ENCODE measurements around the gene DISC1.
"Not testable (repeated sequence)": the region's sequence is repeated elsewhere in the genome, so short reads cannot be mapped to it uniquely, and the experiment has no call there.

Gene DISC1

DNA sequence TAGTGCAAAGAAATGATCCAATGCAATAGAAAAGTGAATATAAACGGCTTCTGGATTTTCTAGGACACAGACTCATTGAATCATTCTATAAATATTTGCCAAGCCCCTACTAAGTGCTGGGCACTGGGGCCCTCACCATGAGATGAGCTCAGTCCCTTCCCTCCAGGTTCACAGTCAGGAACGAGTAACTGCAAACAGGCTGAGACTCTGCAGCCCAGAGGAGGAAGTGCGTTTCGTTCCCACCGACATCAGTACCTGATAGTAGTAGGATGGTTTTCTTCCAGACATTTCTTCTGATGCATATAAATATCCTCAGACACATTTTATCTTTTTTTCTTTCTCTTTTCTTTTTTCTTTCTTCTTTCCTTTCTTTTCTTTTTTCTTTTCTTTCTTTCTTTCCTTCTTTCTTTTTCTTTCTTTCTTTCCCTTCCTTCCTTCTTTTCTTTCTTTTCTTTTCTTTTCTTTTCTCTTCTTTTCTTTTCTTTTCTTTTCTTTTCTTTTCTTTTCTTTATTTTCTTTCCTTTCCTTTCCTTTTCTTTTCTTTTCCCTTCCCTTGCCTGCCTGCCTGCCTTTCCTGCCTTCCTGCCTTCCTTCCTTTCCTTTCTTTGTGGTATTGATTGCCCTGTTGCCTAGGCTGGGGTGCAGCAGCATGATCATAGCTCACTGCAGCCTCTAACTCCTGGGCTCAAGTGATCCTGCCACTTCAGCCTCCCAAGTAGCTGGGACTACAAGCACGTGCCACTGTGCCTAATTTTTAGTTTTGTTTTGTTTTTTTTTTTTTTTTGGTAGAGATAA lies 135.4 kb downstream of the DISC1 start:
- DNase-seq (ENCODE audit: extremely low read depth in 1 of 2, low read depth in 1 of 2), result no peak

DNA sequence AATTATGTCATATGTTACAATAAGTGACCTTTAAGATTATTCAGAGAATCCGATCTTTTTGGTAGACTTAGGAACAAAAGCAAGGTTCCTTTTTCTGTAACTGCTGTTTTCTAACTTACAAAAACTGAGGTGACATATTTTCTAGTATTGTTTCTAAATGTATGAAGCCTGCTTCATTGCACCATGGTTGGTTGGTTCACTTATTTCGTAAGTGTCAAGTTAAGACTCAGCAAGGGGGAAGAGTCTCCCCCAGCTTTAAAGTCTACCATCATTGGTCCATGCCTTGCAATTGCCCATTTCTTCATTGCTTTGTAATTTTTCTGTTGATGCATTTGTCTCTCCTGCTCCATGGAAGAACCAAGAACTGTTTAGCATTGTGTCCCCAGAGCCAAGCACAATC lies 136.9 kb downstream of the DISC1 start:
- no peak for DNase-seq (ENCODE audit: extremely low read depth in 1 of 2, low read depth in 1 of 2)

DNA sequence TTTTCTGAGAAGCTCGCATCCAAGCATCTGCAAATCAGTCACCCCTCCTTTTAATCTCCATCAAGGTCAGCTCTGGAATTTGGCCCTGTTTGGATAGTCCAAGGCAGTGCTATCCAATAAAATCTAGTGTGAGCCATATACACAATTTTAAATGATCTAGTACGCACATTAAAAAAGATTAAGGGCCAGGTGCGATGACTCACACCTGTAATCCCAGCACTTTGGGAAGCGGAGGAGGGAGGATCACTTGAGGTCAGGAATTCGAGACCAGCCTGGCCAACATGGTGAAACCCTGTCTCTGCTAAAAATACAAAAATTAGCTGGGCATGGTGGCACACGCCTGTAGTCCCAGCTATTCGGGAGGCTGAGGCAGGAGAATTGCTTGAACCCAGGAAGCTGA lies 139.2 kb downstream of the DISC1 start:
- not testable (repeated sequence) for DNase-seq (ENCODE audit: extremely low read depth in 1 of 2, low read depth in 1 of 2)

DNA sequence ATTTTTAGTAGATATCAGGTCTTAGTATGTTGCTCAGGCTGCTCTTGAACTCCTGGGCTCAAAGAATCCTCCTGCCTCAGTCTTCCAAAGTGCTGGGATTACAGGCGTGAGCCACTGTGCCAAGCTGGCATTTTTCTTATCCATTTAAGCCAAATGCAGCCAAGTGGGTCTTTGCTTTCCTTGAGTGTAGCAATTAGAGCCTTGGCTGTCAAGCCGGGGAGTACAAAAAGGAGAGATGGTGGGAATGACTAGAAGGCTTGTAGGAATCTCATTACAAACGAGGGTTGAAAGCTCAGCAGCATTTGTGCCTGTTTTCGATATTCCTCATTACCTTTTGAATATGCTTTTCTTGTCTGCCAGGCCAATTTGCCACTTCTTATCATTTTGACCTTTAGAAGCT lies 140.9 kb downstream of the DISC1 start:
- DNase-seq (ENCODE audit: extremely low read depth in 1 of 2, low read depth in 1 of 2), result no peak

DNA sequence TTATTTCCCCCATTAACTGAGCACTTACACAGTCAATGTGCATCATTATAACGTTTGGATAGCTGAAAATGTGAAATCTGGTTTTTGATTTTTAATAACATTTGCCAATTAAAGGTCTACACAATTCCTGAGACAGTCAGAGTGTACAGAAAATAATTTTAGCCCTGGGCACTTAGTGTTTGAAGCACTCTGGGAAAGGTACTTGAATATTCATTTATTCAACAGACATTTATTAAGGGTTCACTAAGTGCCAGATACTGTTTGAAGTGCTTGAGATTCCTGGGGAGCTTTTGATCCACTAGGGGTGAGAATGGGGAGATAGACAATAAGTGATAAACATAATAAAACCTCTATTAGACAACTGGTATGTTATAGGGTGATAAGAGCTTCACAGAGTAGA lies 141.8 kb downstream of the DISC1 start:
- DNase-seq (ENCODE audit: extremely low read depth in 1 of 2, low read depth in 1 of 2), result no peak

DNA sequence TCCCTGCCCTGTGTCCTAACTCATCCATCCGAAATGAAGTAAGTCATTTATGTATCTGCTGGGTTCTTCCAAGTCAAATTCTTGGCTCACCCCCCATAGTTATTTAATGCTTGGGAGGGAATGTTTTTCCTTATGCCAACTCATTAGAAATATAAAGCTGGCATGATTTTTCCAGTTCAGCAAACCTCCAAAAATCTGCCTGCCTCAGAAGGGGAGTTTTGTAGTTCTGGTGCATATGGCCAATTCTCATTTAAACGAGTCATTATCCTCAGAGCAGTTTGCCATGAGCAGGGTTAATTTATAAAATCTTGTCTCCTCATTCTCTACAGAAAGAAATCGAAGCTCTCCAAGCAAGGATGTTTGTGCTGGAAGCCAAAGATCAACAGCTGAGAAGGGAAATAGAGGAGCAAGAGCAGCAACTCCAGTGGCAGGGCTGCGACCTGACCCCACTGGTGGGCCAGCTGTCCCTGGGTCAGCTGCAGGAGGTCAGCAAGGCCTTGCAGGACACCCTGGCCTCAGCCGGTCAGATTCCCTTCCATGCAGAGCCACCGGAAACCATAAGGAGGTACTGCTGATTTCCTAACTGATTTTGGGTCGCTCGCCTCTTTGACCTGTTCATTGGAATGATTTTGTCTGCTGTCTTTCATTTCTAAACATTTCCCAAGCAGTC lies 144.1 kb downstream of the DISC1 start:
- no peak for DNase-seq (ENCODE audit: extremely low read depth in 1 of 2, low read depth in 1 of 2)

DNA sequence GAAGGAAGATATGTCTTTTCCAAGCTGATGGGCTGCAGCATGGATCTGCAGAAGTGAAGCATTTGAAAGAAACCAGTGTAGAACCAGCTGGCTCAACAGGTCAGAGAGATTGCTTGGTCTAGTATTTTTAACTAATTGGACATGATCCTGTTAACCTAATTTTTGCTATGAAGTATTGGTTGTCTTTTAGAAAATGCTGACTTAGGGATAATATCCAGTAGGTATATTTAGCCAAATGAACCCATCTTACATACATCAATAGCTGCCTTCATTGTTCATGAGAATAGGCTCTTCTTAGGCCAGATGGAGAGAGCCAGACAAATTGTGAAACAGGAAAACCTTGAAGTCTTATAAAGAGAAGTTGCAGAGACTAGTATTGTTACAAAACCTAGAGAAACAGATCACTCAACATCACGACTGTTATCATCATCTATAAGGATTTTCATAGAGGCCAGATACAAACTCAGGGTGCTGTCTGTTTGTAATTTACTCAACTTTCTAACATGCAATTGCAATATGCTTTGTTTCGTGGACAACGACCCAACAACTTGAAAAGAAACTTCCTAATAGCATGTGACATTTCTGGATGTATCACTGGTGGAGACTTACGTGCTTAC lies 148.2 kb downstream of the DISC1 start:
- DNase-seq (ENCODE audit: extremely low read depth in 1 of 2, low read depth in 1 of 2), result no peak

DNA sequence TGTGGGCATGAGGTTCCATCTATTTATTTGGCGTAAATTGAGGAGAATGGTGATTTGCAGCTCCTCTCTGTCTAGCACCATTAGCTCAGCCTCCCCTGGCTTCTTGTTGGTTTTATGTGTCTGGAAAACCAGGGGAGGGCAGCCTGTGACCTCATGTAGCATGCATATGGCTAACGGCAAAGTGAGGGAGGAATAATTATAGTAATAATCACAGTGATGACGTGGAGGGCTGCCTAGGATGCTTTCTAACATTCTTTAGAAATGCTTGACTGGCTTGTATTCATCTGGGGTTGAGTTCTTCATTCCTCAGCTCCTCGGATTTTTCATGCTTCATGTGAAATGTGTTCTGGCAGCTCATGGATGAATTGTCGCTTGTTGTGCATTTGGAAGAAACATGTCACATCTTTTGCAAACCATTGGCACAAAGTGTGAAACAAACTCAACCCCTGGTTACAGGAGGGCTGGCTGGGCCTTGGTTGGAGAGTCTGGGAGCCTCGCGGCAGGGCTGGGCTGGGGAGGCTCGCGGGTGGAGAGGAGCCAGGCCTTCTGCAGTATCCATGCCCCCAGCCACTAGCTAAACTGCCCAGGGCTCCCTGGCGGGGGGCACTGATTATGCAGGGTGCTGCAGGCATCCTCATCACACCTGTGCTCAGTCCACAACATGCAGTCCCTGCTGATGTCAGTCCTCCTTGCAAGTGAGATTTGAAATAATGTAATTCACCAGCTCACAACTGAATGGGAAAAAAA lies 149.6 kb downstream of the DISC1 start:
- DNase-seq (ENCODE audit: extremely low read depth in 1 of 2, low read depth in 1 of 2), result no peak

DNA sequence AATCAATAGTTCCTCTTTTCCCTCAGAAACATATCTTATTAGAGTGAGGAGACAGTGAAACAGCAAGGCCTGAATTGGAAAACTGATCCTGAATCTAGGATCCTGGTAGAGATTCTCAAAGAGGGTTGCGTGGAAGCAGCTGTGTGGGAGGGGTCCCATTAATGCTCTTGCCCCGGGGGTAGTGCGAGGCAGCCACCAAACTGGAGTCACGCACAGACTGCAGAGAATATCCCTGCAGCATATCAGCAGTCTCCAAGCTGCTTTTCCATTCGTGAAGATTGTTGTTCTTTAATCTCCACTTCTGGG lies 150.1 kb downstream of the DISC1 start:
- no peak for DNase-seq (ENCODE audit: extremely low read depth in 1 of 2, low read depth in 1 of 2)

DNA sequence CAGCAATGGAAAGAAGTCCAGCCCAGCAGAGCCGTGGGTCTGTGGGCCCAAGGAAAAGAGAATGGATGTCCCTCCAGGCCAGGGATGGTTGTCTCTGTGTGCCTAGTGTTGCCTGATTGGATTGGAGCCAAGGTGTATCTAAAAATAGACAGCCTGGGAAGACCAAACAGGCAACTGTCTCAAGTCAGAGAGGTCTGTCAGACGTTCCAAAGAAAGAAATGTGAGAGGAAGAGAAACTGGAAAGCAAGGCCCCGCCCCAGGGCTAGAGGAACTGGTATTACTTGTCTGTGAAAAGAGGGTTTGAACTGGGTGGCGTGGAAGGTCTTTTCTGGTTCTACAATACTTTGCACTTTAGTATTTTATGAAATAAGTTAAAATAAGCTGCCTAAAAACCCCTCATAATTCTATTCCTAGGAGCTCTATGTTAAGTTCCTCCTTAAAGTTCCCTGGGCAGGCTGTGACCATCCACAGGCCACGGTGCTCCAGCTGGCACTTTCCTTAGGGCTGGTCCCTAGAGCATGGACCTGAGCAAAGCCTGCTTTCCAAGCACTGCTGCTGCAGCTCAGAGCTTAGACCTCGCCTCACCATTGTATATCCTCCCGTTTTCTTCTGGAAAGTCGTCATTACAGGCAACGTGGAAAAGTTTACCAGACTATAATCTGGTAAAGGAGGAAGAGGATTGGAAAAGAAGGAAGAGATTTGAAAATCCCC lies 151.6 kb downstream of the DISC1 start:
- DNase-seq (ENCODE audit: extremely low read depth in 1 of 2, low read depth in 1 of 2), result no peak

DNA sequence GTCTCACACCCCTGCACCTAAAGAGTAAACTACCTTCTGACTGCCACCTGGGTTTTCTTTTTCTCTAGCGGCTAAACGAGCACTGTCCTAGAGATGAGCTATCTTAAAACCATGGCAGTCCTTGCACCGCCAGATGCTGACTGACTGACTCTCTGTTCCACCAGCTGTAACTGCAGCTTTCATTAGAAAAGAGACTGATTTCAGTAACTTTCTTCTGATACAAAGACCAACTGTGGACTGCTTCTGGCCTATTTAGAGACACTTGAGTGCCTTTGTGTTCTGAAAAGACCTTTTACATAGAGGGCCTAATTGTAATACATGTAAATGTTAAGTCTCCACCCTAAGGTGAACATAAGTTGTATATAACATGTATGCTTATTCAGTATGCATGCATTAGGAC lies 152.5 kb downstream of the DISC1 start:
- DNase-seq (ENCODE audit: extremely low read depth in 1 of 2, low read depth in 1 of 2), result no peak

DNA sequence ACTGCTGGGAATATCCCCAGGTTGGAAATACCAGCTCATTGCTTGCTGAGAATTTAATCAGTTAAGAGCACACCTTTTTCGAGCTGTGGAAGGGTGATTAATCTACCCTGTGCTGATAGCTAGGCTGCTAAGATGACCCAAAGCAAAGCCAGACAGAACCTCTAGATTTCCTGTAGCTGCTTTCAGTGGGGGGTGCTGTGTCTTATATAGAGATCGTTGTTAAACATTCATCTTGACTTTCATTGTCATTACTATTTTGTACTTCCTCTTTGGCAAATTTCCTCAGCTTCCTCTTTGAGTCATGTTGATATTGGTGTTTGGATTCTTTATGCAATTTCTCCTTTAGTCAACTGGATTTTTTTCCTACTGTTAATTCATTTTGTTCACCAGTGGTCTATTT lies 155.3 kb downstream of the DISC1 start:
- no peak for DNase-seq (ENCODE audit: extremely low read depth in 1 of 2, low read depth in 1 of 2)

DNA sequence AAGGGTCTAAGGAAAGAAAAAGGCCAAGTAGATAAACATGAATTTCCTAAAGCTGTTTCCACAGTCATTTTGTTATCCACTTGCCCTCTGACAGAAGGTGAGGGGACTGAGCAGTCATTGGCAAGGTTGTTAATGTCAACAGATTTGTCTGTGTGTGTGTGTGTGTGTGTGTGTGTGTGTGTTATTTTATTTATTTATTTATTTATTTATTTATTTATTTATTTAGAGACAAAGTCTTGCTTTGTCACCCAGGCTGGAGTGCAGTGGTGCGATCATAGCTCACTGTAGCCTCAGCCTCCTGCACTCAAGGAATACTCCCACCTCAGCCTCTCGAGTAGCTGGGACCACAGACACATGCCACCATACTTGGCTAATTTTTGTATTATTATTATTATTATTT lies 158.5 kb downstream of the DISC1 start:
- DNase-seq (ENCODE audit: extremely low read depth in 1 of 2, low read depth in 1 of 2), result not testable (repeated sequence)

DNA sequence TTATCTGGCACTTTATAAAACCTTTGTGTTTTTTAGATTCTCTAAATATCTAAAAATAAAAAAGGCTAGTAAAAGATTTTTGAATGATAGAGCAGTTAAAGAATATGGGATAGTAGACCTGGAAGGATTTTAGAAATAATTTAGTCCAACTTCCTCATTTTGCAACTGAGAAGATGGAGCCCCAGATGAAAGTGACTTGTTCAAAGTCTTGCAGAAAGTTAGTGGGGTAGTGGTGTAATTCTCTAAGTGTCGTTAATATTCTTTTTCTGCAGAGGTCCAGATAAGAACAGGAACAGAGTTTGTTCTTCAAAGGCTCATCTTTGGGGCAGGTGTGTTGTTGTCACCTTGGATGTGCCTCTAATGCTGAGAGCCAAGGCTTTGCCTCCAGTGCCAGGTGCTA lies 159.5 kb downstream of the DISC1 start:
- no peak for DNase-seq (ENCODE audit: extremely low read depth in 1 of 2, low read depth in 1 of 2)

DNA sequence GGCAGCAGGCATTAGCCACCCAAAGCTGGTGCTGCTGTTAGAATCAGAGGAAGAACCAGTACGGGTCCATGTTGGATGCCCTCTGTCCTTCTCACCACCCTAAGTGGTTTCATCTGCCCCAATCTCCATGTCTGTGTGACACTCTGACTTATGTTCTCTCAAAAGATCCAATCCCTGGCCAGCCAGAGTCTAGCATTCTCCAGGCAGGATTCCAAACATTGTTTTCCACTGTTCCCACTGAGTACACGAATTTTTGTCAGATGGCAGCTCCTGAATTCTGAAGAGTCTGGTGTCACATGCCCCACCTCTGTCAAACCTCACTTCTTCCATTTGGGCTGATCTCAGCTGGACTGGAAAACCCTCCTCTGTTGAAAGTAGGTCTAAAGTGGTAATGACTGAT lies 166.0 kb downstream of the DISC1 start:
- DNase-seq (ENCODE audit: extremely low read depth in 1 of 2, low read depth in 1 of 2), result no peak

DNA sequence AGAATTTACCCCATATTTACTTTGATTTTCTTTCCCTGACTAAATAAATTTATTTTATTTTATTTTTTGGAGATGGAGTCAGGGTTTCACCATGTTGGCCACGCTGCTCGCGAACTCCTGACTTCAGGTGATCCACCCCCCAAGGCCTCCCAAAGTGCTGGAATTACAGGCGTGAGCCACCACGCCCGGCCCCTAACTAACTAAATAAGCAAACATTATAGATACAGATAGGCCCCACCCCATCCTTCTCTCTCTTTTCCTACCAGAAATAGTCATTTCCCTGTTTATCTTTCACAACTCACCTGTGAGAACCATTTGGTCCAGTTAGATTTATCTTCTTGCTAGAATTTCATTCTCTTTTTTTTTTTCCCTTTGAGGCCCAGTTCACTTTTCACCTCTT lies 167.3 kb downstream of the DISC1 start:
- DNase-seq (ENCODE audit: extremely low read depth in 1 of 2, low read depth in 1 of 2), result no peak

DNA sequence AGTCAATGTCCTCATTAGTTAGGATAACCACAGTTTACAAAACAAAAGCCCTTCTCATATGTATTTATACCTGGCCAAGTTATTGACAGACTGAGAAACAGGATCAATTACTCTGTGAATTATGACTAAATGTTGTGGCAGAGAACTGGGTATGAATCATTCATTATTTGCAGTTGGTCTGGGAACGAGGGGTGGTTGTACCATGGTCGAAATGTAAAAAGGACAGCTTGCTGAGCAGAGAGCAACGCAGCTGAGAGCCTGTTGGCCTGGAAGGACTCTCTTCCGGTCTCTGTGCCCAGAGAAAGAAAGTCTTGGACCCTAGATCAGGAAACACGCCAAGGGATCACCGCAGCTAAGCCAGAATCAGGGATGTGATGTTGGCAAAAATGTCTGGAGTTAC lies 169.6 kb downstream of the DISC1 start:
- no peak for DNase-seq (ENCODE audit: extremely low read depth in 1 of 2, low read depth in 1 of 2)

DNA sequence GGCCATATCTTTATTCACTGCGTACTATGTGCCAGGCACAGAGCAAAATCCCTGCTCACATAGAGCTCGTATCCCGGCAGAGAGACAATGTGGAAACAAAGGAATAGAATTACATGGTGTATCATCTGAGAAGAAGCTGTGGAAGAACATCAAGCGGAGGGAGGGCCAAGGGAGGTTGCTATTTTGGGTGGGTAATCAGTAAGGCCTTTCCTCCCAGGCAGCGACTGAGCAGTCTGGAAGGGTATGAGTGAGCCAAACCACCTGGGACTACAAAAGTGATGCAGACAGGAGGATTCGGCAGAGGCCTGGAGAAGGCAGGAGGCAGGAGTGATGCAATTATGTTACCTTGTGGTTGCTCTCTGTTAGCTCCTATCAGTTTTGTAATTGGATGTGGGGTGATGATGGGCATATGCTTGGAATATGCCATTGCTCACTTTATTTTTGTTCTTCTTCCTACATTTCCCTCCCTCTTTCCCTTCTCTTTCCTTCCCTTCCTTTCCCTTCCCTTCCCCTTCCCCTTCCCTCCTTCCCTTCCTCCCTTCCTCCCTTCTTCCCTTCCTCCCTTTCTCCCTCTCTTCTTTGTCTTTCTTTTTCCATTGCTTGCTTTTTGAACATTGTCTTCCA lies 172.9 kb downstream of the DISC1 start:
- no peak for DNase-seq (ENCODE audit: extremely low read depth in 1 of 2, low read depth in 1 of 2)

DNA sequence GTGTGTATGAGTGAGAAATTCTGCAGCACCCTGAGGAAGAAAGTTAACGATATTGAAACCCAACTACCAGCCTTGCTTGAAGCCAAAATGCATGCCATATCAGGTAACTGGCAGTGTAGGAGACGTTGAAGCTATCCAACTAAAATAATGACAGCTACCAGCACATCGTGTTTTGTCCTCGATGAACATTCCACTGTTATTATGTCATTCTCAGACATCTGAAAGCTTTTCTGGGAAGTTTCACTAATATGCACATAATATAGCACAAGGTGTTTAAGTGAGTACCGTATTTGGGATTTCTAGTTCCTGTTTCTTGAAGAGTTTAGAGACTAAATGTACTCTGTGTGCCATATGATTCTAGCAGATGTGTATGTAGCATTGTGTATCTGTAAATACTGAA lies 173.5 kb downstream of the DISC1 start:
- no peak for DNase-seq (ENCODE audit: extremely low read depth in 1 of 2, low read depth in 1 of 2)

DNA sequence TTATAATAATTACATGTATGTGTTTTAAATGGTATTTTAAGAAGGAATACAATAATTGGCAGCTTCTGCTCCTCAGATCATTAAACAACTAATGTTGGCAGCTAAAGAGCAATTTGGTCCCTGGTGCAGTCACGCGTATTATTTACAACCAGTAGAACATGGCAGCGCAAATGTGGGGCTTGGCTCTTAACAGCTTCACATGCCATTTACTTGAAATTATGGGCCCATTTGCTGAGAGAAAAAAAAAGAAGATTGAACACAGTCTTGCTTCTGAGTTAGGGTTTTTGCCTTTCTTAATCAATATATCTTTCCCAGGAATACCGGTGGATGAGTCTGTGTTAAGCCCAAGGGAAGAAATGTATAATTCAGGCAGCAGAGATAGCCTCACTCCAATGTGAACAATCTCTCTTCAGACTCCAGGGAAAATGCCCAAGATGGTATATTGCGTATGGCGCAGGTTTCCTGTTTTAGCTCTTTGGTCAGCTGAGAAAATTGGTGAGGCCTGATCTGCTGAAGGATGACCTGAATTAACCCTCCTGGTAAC lies 174.5 kb downstream of the DISC1 start:
- DNase-seq (ENCODE audit: extremely low read depth in 1 of 2, low read depth in 1 of 2), result no peak

Data from activated CD8-positive, alpha-beta memory T cell treated with anti-CD3 and anti-CD28 coated beads for 1 hour (primary cell).